Measurements from ENCODE around the gene CASP1.

- TF ChIP-seq, protein P1, sequence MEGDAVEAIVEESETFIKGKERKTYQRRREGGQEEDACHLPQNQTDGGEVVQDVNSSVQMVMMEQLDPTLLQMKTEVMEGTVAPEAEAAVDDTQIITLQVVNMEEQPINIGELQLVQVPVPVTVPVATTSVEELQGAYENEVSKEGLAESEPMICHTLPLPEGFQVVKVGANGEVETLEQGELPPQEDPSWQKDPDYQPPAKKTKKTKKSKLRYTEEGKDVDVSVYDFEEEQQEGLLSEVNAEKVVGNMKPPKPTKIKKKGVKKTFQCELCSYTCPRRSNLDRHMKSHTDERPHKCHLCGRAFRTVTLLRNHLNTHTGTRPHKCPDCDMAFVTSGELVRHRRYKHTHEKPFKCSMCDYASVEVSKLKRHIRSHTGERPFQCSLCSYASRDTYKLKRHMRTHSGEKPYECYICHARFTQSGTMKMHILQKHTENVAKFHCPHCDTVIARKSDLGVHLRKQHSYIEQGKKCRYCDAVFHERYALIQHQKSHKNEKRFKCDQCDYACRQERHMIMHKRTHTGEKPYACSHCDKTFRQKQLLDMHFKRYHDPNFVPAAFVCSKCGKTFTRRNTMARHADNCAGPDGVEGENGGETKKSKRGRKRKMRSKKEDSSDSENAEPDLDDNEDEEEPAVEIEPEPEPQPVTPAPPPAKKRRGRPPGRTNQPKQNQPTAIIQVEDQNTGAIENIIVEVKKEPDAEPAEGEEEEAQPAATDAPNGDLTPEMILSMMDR (IDR thresholded peaks at IDR 0.05; ENCODE audit: insufficient read depth, low read depth, low read length), result no peak
- no peak for TF ChIP-seq EZH2 (IDR thresholded peaks at IDR 0.05; ENCODE audit: insufficient read depth, low read length)
Observed at GRCh38 chr11:105074166-105074530, 39.2 kb upstream of the CASP1 start.
